ENCODE results near the gene ANKMY1.

DNA sequence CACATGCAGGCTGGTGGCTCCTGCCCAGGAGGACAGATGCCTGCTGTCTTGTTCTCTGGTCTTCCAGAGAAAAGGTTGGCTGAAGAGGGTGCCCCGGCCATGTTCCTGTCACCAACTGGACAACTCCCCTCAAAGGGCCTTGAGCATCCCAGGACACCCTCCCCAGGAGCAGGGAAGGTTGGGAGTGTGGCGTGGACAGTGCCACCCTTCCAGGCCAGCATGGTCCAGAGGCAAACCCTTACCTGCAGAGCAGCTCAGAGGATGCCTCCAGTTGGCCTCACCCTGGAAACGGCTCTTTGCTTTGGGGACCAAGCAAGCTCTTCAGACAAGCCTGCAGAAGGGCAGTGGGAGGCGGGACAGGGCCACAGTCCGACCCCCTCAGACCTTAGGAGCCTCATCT is 127.2 kb downstream of the ANKMY1 start:
- TF ChIP-seq, protein P1, sequence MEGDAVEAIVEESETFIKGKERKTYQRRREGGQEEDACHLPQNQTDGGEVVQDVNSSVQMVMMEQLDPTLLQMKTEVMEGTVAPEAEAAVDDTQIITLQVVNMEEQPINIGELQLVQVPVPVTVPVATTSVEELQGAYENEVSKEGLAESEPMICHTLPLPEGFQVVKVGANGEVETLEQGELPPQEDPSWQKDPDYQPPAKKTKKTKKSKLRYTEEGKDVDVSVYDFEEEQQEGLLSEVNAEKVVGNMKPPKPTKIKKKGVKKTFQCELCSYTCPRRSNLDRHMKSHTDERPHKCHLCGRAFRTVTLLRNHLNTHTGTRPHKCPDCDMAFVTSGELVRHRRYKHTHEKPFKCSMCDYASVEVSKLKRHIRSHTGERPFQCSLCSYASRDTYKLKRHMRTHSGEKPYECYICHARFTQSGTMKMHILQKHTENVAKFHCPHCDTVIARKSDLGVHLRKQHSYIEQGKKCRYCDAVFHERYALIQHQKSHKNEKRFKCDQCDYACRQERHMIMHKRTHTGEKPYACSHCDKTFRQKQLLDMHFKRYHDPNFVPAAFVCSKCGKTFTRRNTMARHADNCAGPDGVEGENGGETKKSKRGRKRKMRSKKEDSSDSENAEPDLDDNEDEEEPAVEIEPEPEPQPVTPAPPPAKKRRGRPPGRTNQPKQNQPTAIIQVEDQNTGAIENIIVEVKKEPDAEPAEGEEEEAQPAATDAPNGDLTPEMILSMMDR (IDR thresholded peaks at IDR 0.05 in 8 of 11, conservative IDR thresholded peaks at IDR 0.05 in 3 of 11): no peak
- TF ChIP-seq POLR2AphosphoS5 (IDR thresholded peaks at IDR 0.05): no peak
- TF ChIP-seq POLR2A (IDR thresholded peaks at IDR 0.05): no peak

Measured in spleen (tissue), 7 donors.